ENCODE results near the gene CDC42EP5.
"Not testable (repeated sequence)": the region's sequence is repeated elsewhere in the genome, so short reads cannot be mapped to it uniquely, and the experiment has no call there.

The CDC42EP5 gene

GRCh38 chr19:54473071-54473891, at the start of gene CDC42EP5:
TSS of gene CDC42EP5 (minus strand) at chr19:54473296. CDS start at chr19:54465547, 7,749 bp downstream.
- Histone ChIP-seq H3K4me3 (ENCODE audit: low read length) (peak within 1 kb of the TSS; percentile 8), H2AFZ (ENCODE audit: low read depth, low read length) (peak within 1 kb of the TSS; percentile 97), H3K27me3 (ENCODE audit: insufficient read depth, low read length) (no peaks in the 10 kb centered on the region), H3K4me1 (ENCODE audit: insufficient read depth, low read length) (peaks cover 18% of the 10 kb centered on the region), H3K36me3 (ENCODE audit: insufficient read depth, low read length) (no peaks in the 10 kb centered on the region), H3K9me3 (ENCODE audit: low read length) (no peaks in the 10 kb centered on the region)

GRCh38 chr19:54521860-54522513, 48.9 kb upstream of the CDC42EP5 start:
- Histone ChIP-seq H3K9me3 (ENCODE audit: low read length) (no peaks in the 10 kb centered on the region), H3K4me1 (ENCODE audit: insufficient read depth, low read length) (no peaks in the 10 kb centered on the region), H3K27me3 (ENCODE audit: insufficient read depth, low read length) (peaks cover 17% of the 10 kb centered on the region)

GRCh38 chr19:54521022-54521859, 48.1 kb upstream of the CDC42EP5 start:
- Histone ChIP-seq H3K9me3 (ENCODE audit: low read length) (no peaks in the 10 kb centered on the region), H2AFZ (ENCODE audit: low read depth, low read length) (no peak overlapping the region)

More at GRCh38 chr19:54521860-54522513, 48.9 kb upstream of the CDC42EP5 start:
- Histone ChIP-seq H2AFZ (ENCODE audit: low read depth, low read length) (no peak overlapping the region), H3K36me3 (ENCODE audit: insufficient read depth, low read length) (no peaks in the 10 kb centered on the region), H3K4me3 (ENCODE audit: low read length) (no peak overlapping the region)

GRCh38 chr19:54518844-54519243, 45.7 kb upstream of the CDC42EP5 start:
- peaks cover 17% of the 10 kb centered on the region for H3K27me3 ChIP-seq (ENCODE audit: insufficient read depth, low read length)
- no peaks in the 10 kb centered on the region for H3K9me3 ChIP-seq (ENCODE audit: low read length)
- no peaks in the 10 kb centered on the region for H3K36me3 ChIP-seq (ENCODE audit: insufficient read depth, low read length)
- H3K4me1 ChIP-seq (ENCODE audit: insufficient read depth, low read length): no peaks in the 10 kb centered on the region
- H3K4me3 ChIP-seq (ENCODE audit: low read length): no peak overlapping the region
- no peak overlapping the region for H2AFZ ChIP-seq (ENCODE audit: low read depth, low read length)

More at GRCh38 chr19:54521022-54521859, 48.1 kb upstream of the CDC42EP5 start:
- Histone ChIP-seq H3K27me3 (ENCODE audit: insufficient read depth, low read length) (peaks cover 17% of the 10 kb centered on the region), H3K4me1 (ENCODE audit: insufficient read depth, low read length) (no peaks in the 10 kb centered on the region), H3K4me3 (ENCODE audit: low read length) (no peak overlapping the region), H3K36me3 (ENCODE audit: insufficient read depth, low read length) (no peaks in the 10 kb centered on the region)

GRCh38 chr19:54517483-54517882, 44.4 kb upstream of the CDC42EP5 start:
- H3K36me3 ChIP-seq (ENCODE audit: insufficient read depth, low read length): no peaks in the 10 kb centered on the region
- H3K4me1 ChIP-seq (ENCODE audit: insufficient read depth, low read length): no peaks in the 10 kb centered on the region
- no peak overlapping the region for H2AFZ ChIP-seq (ENCODE audit: low read depth, low read length)
- no peak overlapping the region for H3K4me3 ChIP-seq (ENCODE audit: low read length)
- H3K27me3 ChIP-seq (ENCODE audit: insufficient read depth, low read length): peaks cover 13% of the 10 kb centered on the region
- H3K9me3 ChIP-seq (ENCODE audit: low read length): no peaks in the 10 kb centered on the region

- H3K9me3 ChIP-seq (ENCODE audit: low read length): no peaks in the 10 kb centered on the region
- H3K4me3 ChIP-seq (ENCODE audit: low read length): no peak overlapping the region
- H3K27me3 ChIP-seq (ENCODE audit: insufficient read depth, low read length): no peaks in the 10 kb centered on the region
- H2AFZ ChIP-seq (ENCODE audit: low read depth, low read length): no peak overlapping the region
- no peaks in the 10 kb centered on the region for H3K4me1 ChIP-seq (ENCODE audit: insufficient read depth, low read length)
- no peaks in the 10 kb centered on the region for H3K36me3 ChIP-seq (ENCODE audit: insufficient read depth, low read length)
Observed at GRCh38 chr19:54515156-54515555, 42.1 kb upstream of the CDC42EP5 start.

GRCh38 chr19:54509200-54509940, 36.3 kb upstream of the CDC42EP5 start:
- H2AFZ ChIP-seq (ENCODE audit: low read depth, low read length); H3K4me1 ChIP-seq (ENCODE audit: insufficient read depth, low read length); H3K36me3 ChIP-seq (ENCODE audit: insufficient read depth, low read length); H3K9me3 ChIP-seq (ENCODE audit: low read length); H3K4me3 ChIP-seq (ENCODE audit: low read length); H3K27me3 ChIP-seq (ENCODE audit: insufficient read depth, low read length): not testable (repeated sequence)

GRCh38 chr19:54508487-54508886, 35.4 kb upstream of the CDC42EP5 start:
- H3K4me3 ChIP-seq (ENCODE audit: low read length); H3K27me3 ChIP-seq (ENCODE audit: insufficient read depth, low read length); H3K9me3 ChIP-seq (ENCODE audit: low read length); H3K4me1 ChIP-seq (ENCODE audit: insufficient read depth, low read length); H3K36me3 ChIP-seq (ENCODE audit: insufficient read depth, low read length); H2AFZ ChIP-seq (ENCODE audit: low read depth, low read length): not testable (repeated sequence)

GRCh38 chr19:54507824-54508223, 34.7 kb upstream of the CDC42EP5 start:
- no peaks in the 10 kb centered on the region for H3K4me1 ChIP-seq (ENCODE audit: insufficient read depth, low read length)
- H3K27me3 ChIP-seq (ENCODE audit: insufficient read depth, low read length): peaks cover 9% of the 10 kb centered on the region
- H3K36me3 ChIP-seq (ENCODE audit: insufficient read depth, low read length): no peaks in the 10 kb centered on the region
- H3K4me3 ChIP-seq (ENCODE audit: low read length): no peak overlapping the region
- no peaks in the 10 kb centered on the region for H3K9me3 ChIP-seq (ENCODE audit: low read length)
- H2AFZ ChIP-seq (ENCODE audit: low read depth, low read length): no peak overlapping the region

- not testable (repeated sequence) for H3K4me1 ChIP-seq (ENCODE audit: insufficient read depth, low read length); H3K27me3 ChIP-seq (ENCODE audit: insufficient read depth, low read length); H3K4me3 ChIP-seq (ENCODE audit: low read length); H2AFZ ChIP-seq (ENCODE audit: low read depth, low read length); H3K9me3 ChIP-seq (ENCODE audit: low read length); H3K36me3 ChIP-seq (ENCODE audit: insufficient read depth, low read length)
Observed at GRCh38 chr19:54507038-54507717, 34.1 kb upstream of the CDC42EP5 start.

- Histone ChIP-seq H3K27me3 (ENCODE audit: insufficient read depth, low read length) (peaks cover 9% of the 10 kb centered on the region), H3K36me3 (ENCODE audit: insufficient read depth, low read length) (no peaks in the 10 kb centered on the region), H3K4me3 (ENCODE audit: low read length) (no peak overlapping the region), H3K4me1 (ENCODE audit: insufficient read depth, low read length) (no peaks in the 10 kb centered on the region), H3K9me3 (ENCODE audit: low read length) (no peaks in the 10 kb centered on the region), H2AFZ (ENCODE audit: low read depth, low read length) (no peak overlapping the region)
Observed at GRCh38 chr19:54506079-54506478, 33.0 kb upstream of the CDC42EP5 start.

GRCh38 chr19:54505542-54505941, 32.4 kb upstream of the CDC42EP5 start:
- H3K4me1 ChIP-seq (ENCODE audit: insufficient read depth, low read length); H3K36me3 ChIP-seq (ENCODE audit: insufficient read depth, low read length); H3K27me3 ChIP-seq (ENCODE audit: insufficient read depth, low read length); H3K4me3 ChIP-seq (ENCODE audit: low read length); H3K9me3 ChIP-seq (ENCODE audit: low read length); H2AFZ ChIP-seq (ENCODE audit: low read depth, low read length): not testable (repeated sequence)
